ENCODE data around the gene MAP3K7.

GRCh38 chr6:90488816-90489215 is 98.1 kb downstream of the MAP3K7 start:
- TF ChIP-seq, protein P1, sequence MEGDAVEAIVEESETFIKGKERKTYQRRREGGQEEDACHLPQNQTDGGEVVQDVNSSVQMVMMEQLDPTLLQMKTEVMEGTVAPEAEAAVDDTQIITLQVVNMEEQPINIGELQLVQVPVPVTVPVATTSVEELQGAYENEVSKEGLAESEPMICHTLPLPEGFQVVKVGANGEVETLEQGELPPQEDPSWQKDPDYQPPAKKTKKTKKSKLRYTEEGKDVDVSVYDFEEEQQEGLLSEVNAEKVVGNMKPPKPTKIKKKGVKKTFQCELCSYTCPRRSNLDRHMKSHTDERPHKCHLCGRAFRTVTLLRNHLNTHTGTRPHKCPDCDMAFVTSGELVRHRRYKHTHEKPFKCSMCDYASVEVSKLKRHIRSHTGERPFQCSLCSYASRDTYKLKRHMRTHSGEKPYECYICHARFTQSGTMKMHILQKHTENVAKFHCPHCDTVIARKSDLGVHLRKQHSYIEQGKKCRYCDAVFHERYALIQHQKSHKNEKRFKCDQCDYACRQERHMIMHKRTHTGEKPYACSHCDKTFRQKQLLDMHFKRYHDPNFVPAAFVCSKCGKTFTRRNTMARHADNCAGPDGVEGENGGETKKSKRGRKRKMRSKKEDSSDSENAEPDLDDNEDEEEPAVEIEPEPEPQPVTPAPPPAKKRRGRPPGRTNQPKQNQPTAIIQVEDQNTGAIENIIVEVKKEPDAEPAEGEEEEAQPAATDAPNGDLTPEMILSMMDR (IDR thresholded peaks at IDR 0.05): no peak
- no peak for TF ChIP-seq POLR2A (IDR thresholded peaks at IDR 0.05)
